DMS79 (cell line): ENCODE data around the gene RRP36.
"Not testable (repeated sequence)": the region's sequence is repeated elsewhere in the genome, so short reads cannot be mapped to it uniquely, and the experiment has no call there.

Experiments
- DNase-seq: peaks from one replicate; lab custom pipeline; 2025; lab: John Stamatoyannopoulos, UW

Gene RRP36

GRCh38 chr6:43037706-43038105 lies 16.3 kb downstream of the RRP36 start:
- DNase-seq: no peak

- DNase-seq: no peak
These were observed 17.3 kb downstream of the RRP36 start for GRCh38 chr6:43038727-43039126.

GRCh38 chr6:43040542-43041257 lies 19.3 kb downstream of the RRP36 start:
- DNase-seq: no peak

- not testable (repeated sequence) for DNase-seq
These were observed 20.1 kb downstream of the RRP36 start for GRCh38 chr6:43041475-43041874.

GRCh38 chr6:43043310-43043709 lies 21.9 kb downstream of the RRP36 start:
- no peak for DNase-seq

GRCh38 chr6:43045371-43045930 lies 24.0 kb downstream of the RRP36 start:
- DNase-seq: no peak

- DNase-seq: no peak
These were observed 26.6 kb downstream of the RRP36 start for GRCh38 chr6:43047998-43048397.

GRCh38 chr6:43050981-43051380 lies 29.6 kb downstream of the RRP36 start:
- DNase-seq: no peak

GRCh38 chr6:43052225-43052841 lies 30.9 kb downstream of the RRP36 start:
- no peak for DNase-seq

- DNase-seq: no peak
These were observed 31.6 kb downstream of the RRP36 start for GRCh38 chr6:43052842-43053544.

- DNase-seq: peak; percentile 94
These were observed 32.3 kb downstream of the RRP36 start, which contains the start of gene CUL7 for GRCh38 chr6:43053545-43054205. TSS of gene CUL7 (minus strand) at chr6:43053851. CDS start at chr6:43052788, 1,063 bp downstream.

- no peak for DNase-seq
These were observed 33.0 kb downstream of the RRP36 start for GRCh38 chr6:43054206-43054943.

- DNase-seq: no peak
These were observed 34.5 kb downstream of the RRP36 start for GRCh38 chr6:43055966-43056365.

- no peak for DNase-seq
These were observed 37.1 kb downstream of the RRP36 start for GRCh38 chr6:43058531-43058930.

- DNase-seq: peak; percentile 98
These were observed 38.0 kb downstream of the RRP36 start, which contains the start of the genes KLC4 and MRPL2 for GRCh38 chr6:43059168-43060033. TSS of gene KLC4 (plus strand) at chr6:43059631. CDS start at chr6:43061336, 1,705 bp downstream. TSS of gene MRPL2 (minus strand) at chr6:43059434. CDS start at chr6:43059381, 53 bp downstream.

GRCh38 chr6:43060034-43060754 lies 38.8 kb downstream of the RRP36 start:
- DNase-seq: peak; percentile 31

- no peak for DNase-seq
These were observed 39.6 kb downstream of the RRP36 start for GRCh38 chr6:43060755-43061633.

- DNase-seq: no peak
These were observed 40.4 kb downstream of the RRP36 start for GRCh38 chr6:43061861-43062260.

- no peak for DNase-seq
These were observed 41.4 kb downstream of the RRP36 start for GRCh38 chr6:43062818-43063217.
